A549 (cell line): ENCODE results near the gene COQ4. TPM values are rescaled to one million over a fixed set of nuclear protein-coding genes. Genes with fewer than 3 reads are reported as not detected.

Source experiments
- ATAC-seq, 2 experiments: fragments of 200-7000 bp in 1 of 2; fragments of >200 bp in 1 of 2; cut with Nextera tagmentation in 1 of 2; cut with Tn5 transposase in 1 of 2; 3 replicates each; pipeline versions ENCODE4 v1.8.0 to v1.9.1; 2018 to 2020; ENCODE audit warnings: mild to moderate bottlenecking in 1 of 2, moderate library complexity in 1 of 2
- CTCF ChIA-PET: fragments of 300-600 bp; sonication (Branson Sonifier 250); formaldehyde crosslinking; extraction: SDS; loops from one replicate; lab custom pipeline; 2021; ENCODE audit warnings: antibody characterized with exemption, inconsistent platforms; lab: Yijun Ruan, JAX
- POLR2A ChIA-PET: fragments of 350-600 bp; formaldehyde crosslinking; extraction: SDS; loops from one replicate; lab custom pipeline; 2021; ENCODE audit warnings: antibody characterized with exemption, inconsistent platforms; lab: Yijun Ruan, JAX
- DNase-seq, 2 experiments: peaks; one replicate each; pipeline versions ENCODE4 v3.0.0 to v3.0.0-alpha.2; 2011 to 2016; ENCODE audit warnings: low read depth in 1 of 2, low spot score in 1 of 2
- FAIRE-seq: peaks from 2 replicates; lab custom pipeline; 2011; peaks lifted over from hg19 to GRCh38; lab: Jason Lieb, UNC
- H3K27ac ChIP-seq, 2 experiments: fragments of >200 bp; sonication (Bioruptor Twin); formaldehyde crosslinking; 3 replicates each; pipeline ENCODE4 v1.5.1; 2016 to 2017
- H3K4me1 ChIP-seq: fragments of >200 bp; sonication (Bioruptor Twin); formaldehyde crosslinking; 3 replicates; pipeline ENCODE4 v1.6.1; 2016
- H3K4me2 ChIP-seq: fragments of >200 bp; sonication (Bioruptor Twin); formaldehyde crosslinking; 3 replicates; pipeline ENCODE4 v1.6.1; 2016
- H3K4me3 ChIP-seq: fragments of >200 bp; sonication (Bioruptor Twin); formaldehyde crosslinking; 3 replicates; pipeline ENCODE4 v1.5.1; 2016
- H3K9me3 ChIP-seq: fragments of >200 bp; sonication (Bioruptor Twin); formaldehyde crosslinking; 3 replicates; pipeline ENCODE4 v1.6.1; 2016
- ATOH8 ChIP-seq: fragments of 250-450 bp; sonication (Bioruptor Pico); IDR thresholded peaks from 2 replicates; pipeline ENCODE4 v1.5.0; 2020; ENCODE audit warnings: low read depth, mild to moderate bottlenecking, moderate library complexity
- BCL3 ChIP-seq: fragments of >200 bp; sonication (Bioruptor Twin); formaldehyde crosslinking; IDR thresholded peaks from 3 replicates; pipeline ENCODE4 v1.6.1; 2016
- BHLHE40 ChIP-seq: IDR thresholded peaks from 2 replicates; pipeline ENCODE4 v1.6.1; 2012; ENCODE audit warnings: low read depth, low read length, inconsistent platforms
- CHD4 ChIP-seq: fragments of 200-600 bp; sonication (generic); IDR thresholded peaks from 2 replicates; pipeline ENCODE4 v1.6.1; 2016; ENCODE audit warnings: antibody characterized with exemption, mild to moderate bottlenecking, borderline replicate concordance
- EHF ChIP-seq: fragments of 250-450 bp; sonication (Bioruptor Pico); IDR thresholded peaks from 2 replicates; pipeline ENCODE4 v1.5.0; 2020; ENCODE audit warnings: mild to moderate bottlenecking
- EHMT2 ChIP-seq: fragments of 200-600 bp; sonication (generic); IDR thresholded peaks from 2 replicates; pipeline ENCODE4 v1.6.1; 2016; ENCODE audit warnings: antibody characterized with exemption, low read depth, mild to moderate bottlenecking, moderate library complexity
- ELK1 ChIP-seq: fragments of 150-350 bp; IDR thresholded peaks from 2 replicates; pipeline ENCODE4 v1.6.1; 2014; ENCODE audit warnings: low read depth, mild to moderate bottlenecking, low read length
- ESRRA ChIP-seq: fragments of 150-350 bp; IDR thresholded peaks from 2 replicates; pipeline ENCODE4 v1.6.1; 2014; ENCODE audit warnings: mild to moderate bottlenecking, low read length, borderline replicate concordance
- FOSB ChIP-seq: fragments of 250-450 bp; sonication (Bioruptor Pico); IDR thresholded peaks from 2 replicates; pipeline ENCODE4 v1.5.0; 2020; ENCODE audit warnings: mild to moderate bottlenecking, moderate library complexity
- FOSL2 ChIP-seq, 2 experiments: fragments of 450-650 bp in 1 of 2; fragments of >200 bp in 1 of 2; sonication (Bioruptor Twin) in 1 of 2; formaldehyde crosslinking; IDR thresholded peaks; 2 replicates each; pipeline versions ENCODE4 v1.5.0 to v1.6.1; 2016 to 2020; ENCODE audit warnings: mild to moderate bottlenecking in 1 of 2, moderate library complexity in 1 of 2
- FOXS1 ChIP-seq: fragments of 250-450 bp; sonication (Bioruptor Pico); IDR thresholded peaks from 2 replicates; pipeline ENCODE4 v1.5.0; 2020; ENCODE audit warnings: mild to moderate bottlenecking, moderate library complexity
- HES2 ChIP-seq: fragments of >200 bp; sonication (Bioruptor Twin); formaldehyde crosslinking; IDR thresholded peaks from 2 replicates; pipeline ENCODE4 v1.6.1; 2016
- HOXA7 ChIP-seq: fragments of 250-450 bp; sonication (Bioruptor Pico); IDR thresholded peaks from 2 replicates; pipeline ENCODE4 v1.5.0; 2020; ENCODE audit warnings: mild to moderate bottlenecking, moderate library complexity
- HOXB5 ChIP-seq: fragments of 250-450 bp; sonication (Bioruptor Pico); IDR thresholded peaks from 2 replicates; pipeline ENCODE4 v1.5.0; 2020; ENCODE audit warnings: mild to moderate bottlenecking, moderate library complexity
- KDM5A ChIP-seq: fragments of 200-600 bp; sonication (generic); IDR thresholded peaks from 2 replicates; pipeline ENCODE4 v1.6.1; 2016; ENCODE audit warnings: antibody characterized with exemption, mild to moderate bottlenecking
- MAX ChIP-seq: IDR thresholded peaks from 2 replicates; pipeline ENCODE4 v1.6.1; 2012
- MAZ ChIP-seq: fragments of 150-350 bp; IDR thresholded peaks from 2 replicates; pipeline ENCODE4 v1.6.1; 2014; ENCODE audit warnings: antibody characterized with exemption, low read depth, low read length, borderline replicate concordance
- MYC ChIP-seq: IDR thresholded peaks from 2 replicates; pipeline ENCODE4 v1.6.1; 2012; ENCODE audit warnings: mild to moderate bottlenecking, inconsistent platforms, low read length, improper control_type of control experiment, borderline replicate concordance
- NPAS2 ChIP-seq: fragments of 250-450 bp; sonication (Bioruptor Pico); IDR thresholded peaks from 2 replicates; pipeline ENCODE4 v1.8.0; 2022; ENCODE audit warnings: mild to moderate bottlenecking, moderate library complexity, borderline replicate concordance
- PBX3 ChIP-seq: IDR thresholded peaks from 2 replicates; pipeline ENCODE4 v1.6.1; 2012
- POLR2A ChIP-seq: IDR thresholded peaks from 2 replicates; pipeline ENCODE4 v1.6.1; 2012; ENCODE audit warnings: mild to moderate bottlenecking, low read length
- POLR2AphosphoS2 ChIP-seq: conservative IDR thresholded peaks from 2 replicates; pipeline ENCODE4 v1.6.1; 2012; ENCODE audit warnings: low read length, improper control_type of control experiment, inconsistent platforms
- ZSCAN20 ChIP-seq: fragments of 250-450 bp; sonication (Bioruptor Pico); IDR thresholded peaks from 2 replicates; pipeline ENCODE4 v1.8.0; 2022; ENCODE audit warnings: mild to moderate bottlenecking, moderate library complexity
- WGBS: methylation state at CpG from one replicate; pipeline ENCODE4 v1.1.6; 2017; ENCODE audit errors: missing lambda C conversion rate; 5-methylcytosine and 5-hydroxymethylcytosine counted together
- polyA plus RNA-seq, 4 experiments: library from polyadenylated mRNA; depleted of rRNA in 3 of 4; stranded (reverse); fragments of >200 nt; fragmentation: RNase III in 1 of 4; extraction: RNeasy Plus Mini Kit Qiagen cat#74134 plus additional on column Dnase treatment in 1 of 4; gene quantifications; 2 replicates in 3 of 4; 3 replicates in 1 of 4; pipeline ENCODE4 v1.2.3, GENCODE V29; 2011 to 2017

Gene COQ4
- polyA plus RNA-seq, 2 of the 4 experiments (the other 2 are of a cell fraction) = 32.5 to 41.3 TPM

GRCh38 chr9:128360826-128361225, 38.2 kb downstream of the COQ4 start:
- POLR2A ChIA-PET = interaction anchor here (2.0 to 2.9 kb wide), 2 partner anchors 10 to 60 kb away, joined by 8 to 34 read pairs; partner anchors contain the start of genes CERCAM and URM1
- Histone ChIP-seq H3K4me2 (no peak overlapping the region), H3K27ac (no peak overlapping the region), H3K4me3 (no peak overlapping the region), H3K4me1 (peaks cover 13% of the 10 kb centered on the region), H3K9me3 (no peaks in the 10 kb centered on the region)
- 35% methylated on average over 2 of the region's 2 CpGs for WGBS
- DNase-seq = no peak
- TF ChIP-seq HES2 = no peak
- TF ChIP-seq NPAS2 = no peak
- no peak for TF ChIP-seq BCL3
- no peak for TF ChIP-seq KDM5A
- TF ChIP-seq ESRRA = no peak
- TF ChIP-seq ATOH8 (CRISPR knock-in tag) = no peak
- TF ChIP-seq HOXA7 = no peak
- no peak for TF ChIP-seq FOSL2 (IDR thresholded peaks at IDR 0.05)
- TF ChIP-seq FOSL2 (CRISPR knock-in tag; IDR thresholded peaks at IDR 0.05) = no peak
- no peak for TF ChIP-seq PBX3
- no peak for TF ChIP-seq MYC
- no peak for TF ChIP-seq ZSCAN20 (CRISPR knock-in tag)
- TF ChIP-seq MAZ = no peak
- no peak for TF ChIP-seq POLR2A
- TF ChIP-seq, all 56 proteins: peak for 0
- CTCF ChIA-PET = interaction anchor here (0.6 to 15.6 kb wide), 15 partner anchors 10 to 275 kb away, joined by 3 to 182 read pairs (median 14); partner anchors contain the start of genes CERCAM and URM1
- FAIRE-seq = no peak
- no peak for ATAC-seq

- WGBS = 60% methylated on average over 11 of the region's 14 CpGs
- Histone ChIP-seq H3K4me3 (peak overlapping the region; percentile 38), H3K27ac (peak overlapping the region; percentile 62 to 90), H3K4me2 (peak overlapping the region; percentile 61), H3K4me1 (peaks cover 13% of the 10 kb centered on the region), H3K9me3 (no peaks in the 10 kb centered on the region)
- ATAC-seq (peak; percentile 28 to 45; a peak in 5 of 6 replicates), DNase-seq (no peak), FAIRE-seq (no peak)
- ChIA-PET POLR2A (interaction anchor here (0.6 to 2.9 kb wide), 7 partner anchors 9 to 560 kb away, joined by 3 to 34 read pairs (median 6); partner anchors contain the start of genes CERCAM, GOLGA2, SWI5 and URM1), CTCF (interaction anchor here (0.6 to 15.6 kb wide), 44 partner anchors 8 to 653 kb away, joined by 3 to 182 read pairs (median 5); partner anchors contain the start of genes CERCAM, GOLGA2, ODF2 and SWI5)
- TF ChIP-seq CHD4 (no peak), ELK1 (no peak), POLR2AphosphoS2 (no peak), ATOH8 (CRISPR knock-in tag) (no peak), EHF (no peak), PBX3 (no peak), MAX (no peak), HOXB5 (CRISPR knock-in tag) (no peak), BHLHE40 (no peak), FOSB (CRISPR knock-in tag) (no peak), EHMT2 (no peak), FOXS1 (CRISPR knock-in tag) (no peak), BCL3 (no peak)
These were observed 38.8 kb downstream of the COQ4 start for GRCh38 chr9:128361296-128361985.
